ENCODE data around the gene SYNE2.

GRCh38 chr14:64215274-64215673, 362.5 kb downstream of the SYNE2 start:
- no peak for TF ChIP-seq CTCF (IDR thresholded peaks at IDR 0.05; ENCODE audit: insufficient read depth, low read length, poor library complexity, severe bottlenecking)
- TF ChIP-seq EZH2phosphoT487 (conservative IDR thresholded peaks at IDR 0.05; ENCODE audit: low read length) = no peak

Measured in SU-DHL-6 (cell line).